Measurements from ENCODE around the gene ZNF579.

DNA sequence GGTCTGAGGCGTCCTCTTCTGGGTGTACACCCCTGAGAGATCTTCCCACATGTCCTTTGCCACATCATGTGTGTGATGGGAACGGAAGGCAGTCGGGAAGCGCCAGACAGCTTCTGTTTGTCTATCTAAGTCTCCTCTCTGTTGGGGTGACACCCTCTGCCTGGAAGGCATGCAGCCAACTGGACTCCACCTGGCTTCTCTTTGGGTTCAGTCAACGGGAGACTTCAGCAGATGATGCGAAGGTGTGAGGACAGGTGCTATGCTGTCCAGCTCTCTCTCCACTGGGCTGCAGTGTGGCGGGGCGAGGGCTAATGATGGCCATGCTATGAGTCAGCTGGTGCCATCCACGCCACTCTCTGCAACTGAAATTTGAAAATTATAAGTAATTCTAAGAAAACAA is 21.0 kb downstream of the ZNF579 start:
- no peak for TF ChIP-seq POLR2A (IDR thresholded peaks at IDR 0.05)
- TF ChIP-seq, protein P1, sequence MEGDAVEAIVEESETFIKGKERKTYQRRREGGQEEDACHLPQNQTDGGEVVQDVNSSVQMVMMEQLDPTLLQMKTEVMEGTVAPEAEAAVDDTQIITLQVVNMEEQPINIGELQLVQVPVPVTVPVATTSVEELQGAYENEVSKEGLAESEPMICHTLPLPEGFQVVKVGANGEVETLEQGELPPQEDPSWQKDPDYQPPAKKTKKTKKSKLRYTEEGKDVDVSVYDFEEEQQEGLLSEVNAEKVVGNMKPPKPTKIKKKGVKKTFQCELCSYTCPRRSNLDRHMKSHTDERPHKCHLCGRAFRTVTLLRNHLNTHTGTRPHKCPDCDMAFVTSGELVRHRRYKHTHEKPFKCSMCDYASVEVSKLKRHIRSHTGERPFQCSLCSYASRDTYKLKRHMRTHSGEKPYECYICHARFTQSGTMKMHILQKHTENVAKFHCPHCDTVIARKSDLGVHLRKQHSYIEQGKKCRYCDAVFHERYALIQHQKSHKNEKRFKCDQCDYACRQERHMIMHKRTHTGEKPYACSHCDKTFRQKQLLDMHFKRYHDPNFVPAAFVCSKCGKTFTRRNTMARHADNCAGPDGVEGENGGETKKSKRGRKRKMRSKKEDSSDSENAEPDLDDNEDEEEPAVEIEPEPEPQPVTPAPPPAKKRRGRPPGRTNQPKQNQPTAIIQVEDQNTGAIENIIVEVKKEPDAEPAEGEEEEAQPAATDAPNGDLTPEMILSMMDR (IDR thresholded peaks at IDR 0.05), result no peak
